ENCODE measurements around the gene YY1. TPM values are rescaled to one million over a fixed set of nuclear protein-coding genes. Genes with fewer than 3 reads are reported as not detected.

The YY1 gene
- total RNA-seq, 4 donors from 2014 or later = 39.3 to 48.7 (median 43.7) TPM

DNA sequence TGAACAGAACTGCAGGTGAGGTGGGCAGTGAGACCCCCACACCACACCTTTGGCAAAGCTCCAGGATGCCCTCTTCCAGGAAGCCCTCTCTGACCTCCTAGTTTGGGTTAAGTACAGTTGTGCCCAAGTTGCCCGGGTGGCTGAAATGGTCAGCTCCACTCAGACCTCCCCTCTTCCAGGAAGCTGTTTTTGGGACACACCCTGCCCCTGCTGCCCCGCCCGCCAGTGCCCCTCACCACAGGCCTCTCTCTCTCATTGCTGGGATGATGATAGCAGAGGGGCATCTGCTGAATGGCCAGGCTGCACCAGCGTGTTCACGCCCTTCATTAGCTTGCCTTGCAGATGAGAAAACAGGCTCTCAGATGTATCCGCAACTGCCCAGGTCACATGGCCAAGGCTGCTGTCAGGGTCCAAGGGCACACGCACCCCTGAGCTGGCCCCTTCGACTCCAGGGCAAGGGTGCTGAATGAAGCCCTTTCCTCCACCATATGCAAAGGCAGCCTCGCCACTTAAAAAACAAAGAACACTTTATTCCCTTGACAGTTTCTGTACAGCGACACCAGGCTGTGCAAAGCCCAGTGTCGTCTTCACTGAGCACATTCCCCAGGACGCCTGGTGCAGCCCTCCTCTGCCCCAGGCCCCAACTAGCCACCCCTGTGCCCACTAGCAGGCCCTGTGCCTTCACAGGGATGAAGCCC lies 51.8 kb downstream of the YY1 start:
- DNase-seq (no peak), ATAC-seq (no peak)
- Histone ChIP-seq H3K27ac (no peak overlapping the region), H3K4me1 (peaks cover 23 to 25% of the 10 kb centered on the region in 2 donors), H3K36me3 (no peaks in the 10 kb centered on the region), H3K27me3 (no peaks in the 10 kb centered on the region), H3K4me3 (no peak overlapping the region), H3K9me3 (no peaks in the 10 kb centered on the region)
- TF ChIP-seq POLR2A (IDR thresholded peaks at IDR 0.05) = no peak
- TF ChIP-seq, protein P1, sequence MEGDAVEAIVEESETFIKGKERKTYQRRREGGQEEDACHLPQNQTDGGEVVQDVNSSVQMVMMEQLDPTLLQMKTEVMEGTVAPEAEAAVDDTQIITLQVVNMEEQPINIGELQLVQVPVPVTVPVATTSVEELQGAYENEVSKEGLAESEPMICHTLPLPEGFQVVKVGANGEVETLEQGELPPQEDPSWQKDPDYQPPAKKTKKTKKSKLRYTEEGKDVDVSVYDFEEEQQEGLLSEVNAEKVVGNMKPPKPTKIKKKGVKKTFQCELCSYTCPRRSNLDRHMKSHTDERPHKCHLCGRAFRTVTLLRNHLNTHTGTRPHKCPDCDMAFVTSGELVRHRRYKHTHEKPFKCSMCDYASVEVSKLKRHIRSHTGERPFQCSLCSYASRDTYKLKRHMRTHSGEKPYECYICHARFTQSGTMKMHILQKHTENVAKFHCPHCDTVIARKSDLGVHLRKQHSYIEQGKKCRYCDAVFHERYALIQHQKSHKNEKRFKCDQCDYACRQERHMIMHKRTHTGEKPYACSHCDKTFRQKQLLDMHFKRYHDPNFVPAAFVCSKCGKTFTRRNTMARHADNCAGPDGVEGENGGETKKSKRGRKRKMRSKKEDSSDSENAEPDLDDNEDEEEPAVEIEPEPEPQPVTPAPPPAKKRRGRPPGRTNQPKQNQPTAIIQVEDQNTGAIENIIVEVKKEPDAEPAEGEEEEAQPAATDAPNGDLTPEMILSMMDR (IDR thresholded peaks at IDR 0.05 in 4 of 5, conservative IDR thresholded peaks at IDR 0.05 in 1 of 5) = no peak
- intact Hi-C loops (cut with DNase I; ENCODE audit: low total_unique reads) (no loop called here), in situ Hi-C loops (cut with MboI; ENCODE audit: low sequenced_read_pairs in 4 of 4) (no loop called here)

DNA sequence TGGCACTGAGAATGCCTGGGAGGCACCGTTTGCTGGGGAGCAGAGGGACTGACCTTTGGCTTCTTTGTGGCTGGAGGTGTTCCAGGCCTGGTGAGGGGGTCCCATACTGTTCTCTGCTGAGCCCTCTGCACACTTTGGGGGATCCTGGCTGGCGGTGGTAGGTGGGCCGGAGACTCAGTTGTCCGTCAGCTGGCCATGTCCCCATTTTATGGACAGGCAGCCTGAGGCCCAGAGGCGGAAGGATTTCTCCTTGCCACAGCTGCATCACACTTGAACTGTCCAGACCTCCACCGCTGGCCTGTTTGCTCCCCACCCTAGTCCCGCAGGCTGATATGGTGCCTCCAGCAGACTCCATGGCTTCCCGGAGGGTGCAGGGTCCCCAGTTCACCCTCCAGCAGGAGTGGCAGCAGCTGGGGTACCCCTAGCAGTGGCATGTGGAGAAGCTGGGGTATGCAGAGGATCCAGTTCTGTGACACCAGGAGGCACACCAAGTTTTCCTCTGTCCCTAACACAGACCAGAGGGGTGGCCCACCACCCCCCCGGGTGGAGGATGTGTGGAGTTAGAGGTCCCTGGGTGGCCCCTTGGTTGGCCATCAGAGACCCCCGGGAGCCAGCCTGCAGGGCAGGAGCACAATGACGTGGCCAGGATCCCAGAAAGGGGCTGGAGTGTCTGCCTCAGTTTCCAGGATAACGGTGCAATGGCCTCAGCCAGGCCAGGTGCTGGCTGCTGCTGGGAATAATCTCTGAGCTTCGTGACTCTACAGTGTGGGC lies 52.5 kb downstream of the YY1 start:
- no peaks in the 10 kb centered on the region for H3K9me3 ChIP-seq
- no peak for ATAC-seq
- no peak overlapping the region for H3K4me3 ChIP-seq
- no peak for DNase-seq
- H3K27me3 ChIP-seq = no peaks in the 10 kb centered on the region
- H3K27ac ChIP-seq = no peak overlapping the region
- TF ChIP-seq, protein P1 (IDR thresholded peaks at IDR 0.05 in 4 of 5, conservative IDR thresholded peaks at IDR 0.05 in 1 of 5) = no peak
- TF ChIP-seq POLR2A (IDR thresholded peaks at IDR 0.05) = no peak
- no peaks in the 10 kb centered on the region for H3K36me3 ChIP-seq
- H3K4me1 ChIP-seq = peaks cover 19 to 22% of the 10 kb centered on the region in 2 donors
- in situ Hi-C loops (cut with MboI; ENCODE audit: low sequenced_read_pairs in 4 of 4) = no loop called here
- intact Hi-C loops (cut with DNase I; ENCODE audit: low total_unique reads) = no loop called here

DNA sequence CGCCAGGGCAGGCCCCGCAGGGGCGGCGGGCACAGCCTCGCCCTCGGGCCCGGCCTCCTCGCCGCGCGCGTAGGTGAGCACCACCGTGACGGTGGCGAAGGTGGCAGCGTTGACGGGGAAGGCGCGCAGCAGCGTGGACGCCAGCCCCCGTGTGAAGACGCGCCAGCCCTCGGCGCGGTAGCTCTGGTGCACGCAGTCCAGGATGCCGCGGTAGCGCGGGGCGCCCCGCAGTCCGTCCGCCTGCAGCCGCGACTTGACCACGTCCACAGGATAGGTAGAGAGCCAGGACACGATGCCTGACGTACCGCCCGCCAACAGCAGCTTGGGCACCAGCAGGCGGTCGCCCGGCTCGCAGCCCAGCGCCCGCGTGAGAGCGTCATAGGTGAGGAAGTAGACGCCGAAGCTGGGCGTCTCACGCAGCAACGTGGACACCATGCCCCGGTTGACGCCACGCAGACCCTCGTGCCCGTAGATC lies 53.4 kb downstream of the YY1 start:
- in situ Hi-C loops (cut with MboI; ENCODE audit: low sequenced_read_pairs in 4 of 4) = no loop called here
- Histone ChIP-seq H3K4me3 (no peak overlapping the region), H3K9me3 (no peaks in the 10 kb centered on the region), H3K4me1 (peaks cover 20 to 21% of the 10 kb centered on the region in 2 donors), H3K36me3 (no peaks in the 10 kb centered on the region), H3K27me3 (no peaks in the 10 kb centered on the region), H3K27ac (no peak overlapping the region)
- ATAC-seq (no peak), DNase-seq (peak in 1 of 2 donors; percentile 12)
- TF ChIP-seq, protein P1 (IDR thresholded peaks at IDR 0.05 in 4 of 5, conservative IDR thresholded peaks at IDR 0.05 in 1 of 5) = no peak
- TF ChIP-seq POLR2A (IDR thresholded peaks at IDR 0.05) = no peak
- intact Hi-C loops (cut with DNase I; ENCODE audit: low total_unique reads) = no loop called here

DNA sequence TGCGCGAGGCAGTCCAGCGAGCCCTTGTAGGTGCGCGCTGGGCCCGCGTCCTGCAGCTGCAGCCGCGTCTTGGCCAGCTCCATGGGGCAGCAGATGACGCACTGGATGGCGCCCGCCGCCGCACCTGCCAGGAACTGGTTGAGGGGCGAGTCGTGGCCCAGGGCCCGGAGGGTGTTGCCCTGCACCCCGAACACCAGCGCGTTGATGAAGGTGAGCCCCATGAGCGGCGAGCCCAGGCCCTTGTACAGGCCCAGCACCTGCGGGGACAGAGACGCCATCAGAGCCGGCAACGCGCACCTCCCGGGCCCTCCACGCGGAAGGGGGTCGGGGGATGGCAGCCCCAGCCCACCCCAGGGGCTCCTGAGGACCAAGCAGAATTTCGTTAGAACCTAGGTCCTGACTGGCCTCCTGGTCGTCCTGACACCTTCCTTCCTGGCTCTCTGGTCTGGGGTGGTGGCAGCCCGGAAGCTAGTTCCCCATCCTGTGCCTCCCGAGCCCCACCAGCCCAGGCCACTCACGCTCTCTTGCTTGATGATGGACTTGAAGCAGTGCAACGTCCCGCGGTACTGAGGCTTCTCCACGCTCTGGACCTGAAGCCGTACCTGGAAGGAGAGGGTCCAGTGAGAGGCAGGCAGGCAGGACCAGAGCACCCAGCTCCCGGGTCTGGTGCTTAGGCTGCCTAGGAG lies 54.0 kb downstream of the YY1 start:
- Histone ChIP-seq H3K36me3 (no peaks in the 10 kb centered on the region), H3K4me3 (no peak overlapping the region), H3K4me1 (peaks cover 26 to 27% of the 10 kb centered on the region in 2 donors), H3K9me3 (no peaks in the 10 kb centered on the region), H3K27me3 (no peaks in the 10 kb centered on the region), H3K27ac (no peak overlapping the region)
- DNase-seq (peak in 1 of 2 donors; percentile 10), ATAC-seq (no peak)
- TF ChIP-seq, protein P1 (IDR thresholded peaks at IDR 0.05 in 4 of 5, conservative IDR thresholded peaks at IDR 0.05 in 1 of 5) = no peak
- no peak for TF ChIP-seq POLR2A (IDR thresholded peaks at IDR 0.05)
- intact Hi-C loops (cut with DNase I; ENCODE audit: low total_unique reads) = no loop called here
- in situ Hi-C loops (cut with MboI; ENCODE audit: low sequenced_read_pairs in 4 of 4) = no loop called here
